Thyroid gland (tissue), 4 donors: ENCODE data around the gene RFX1. TPM values are rescaled to one million over a fixed set of nuclear protein-coding genes. Genes with fewer than 3 reads are reported as not detected.

Experiments used
- DNase-seq, 2 donors: peaks; one replicate each; pipeline ENCODE4 v3.0.0-alpha.2; 2019
- H3K27ac ChIP-seq, 3 donors: fragments of 200-600 bp; sonication (generic); 1 replicate in 2 of 3; 2 replicates in 1 of 3; pipeline ENCODE4 v1.5.1; 2016 to 2019; ENCODE audit warnings: mild to moderate bottlenecking in 1 of 3, moderate library complexity in 1 of 3
- H3K27me3 ChIP-seq: fragments of 200-600 bp; sonication (generic); one replicate; pipeline ENCODE4 v1.5.1; 2019
- H3K36me3 ChIP-seq, 2 donors: fragments of 200-600 bp; sonication (generic); one replicate each; pipeline ENCODE4 v1.5.1; 2016 to 2019
- H3K4me1 ChIP-seq, 2 donors: fragments of 200-600 bp; sonication (generic); one replicate each; pipeline ENCODE4 v1.5.1; 2017 to 2019
- H3K4me3 ChIP-seq, 3 donors: fragments of 200-600 bp; sonication (generic); replicated peaks in 1 of 3; 1 replicate in 2 of 3; 2 replicates in 1 of 3; pipeline ENCODE4 v1.5.1; 2016; ENCODE audit warnings: mild to moderate bottlenecking in 1 of 3
- H3K9me3 ChIP-seq: fragments of 200-600 bp; sonication (generic); one replicate; pipeline ENCODE4 v1.5.1; 2017
- CTCF ChIP-seq, 6 experiments: fragments of 200-600 bp in 3 of 6; fragments of 450-650 bp in 3 of 6; sonication (generic) in 3 of 6; IDR thresholded peaks; one replicate each; pipeline ENCODE4 v1.5.1; 2016 to 2019; ENCODE audit warnings: antibody characterized with exemption in 6 of 6, mild to moderate bottlenecking in 2 of 6, inconsistent platforms in 1 of 6, moderate library complexity in 1 of 6
- POLR2A ChIP-seq, 2 donors: fragments of 450-650 bp; IDR thresholded peaks; one replicate each; pipeline ENCODE4 v1.6.1; 2017; ENCODE audit warnings: antibody characterized with exemption in 2 of 2, mild to moderate bottlenecking in 2 of 2, moderate library complexity in 1 of 2
- WGBS, 2 donors: methylation state at CpG; one replicate each; pipeline ENCODE4 v1.1.5; 2017; 5-methylcytosine and 5-hydroxymethylcytosine counted together
- intact Hi-C: fragments of 100-400 bp; cut with DNase I; formaldehyde crosslinking; loops from one replicate; pipeline ENCODE4 v1.15.1; 2023
- total RNA-seq, 4 donors: library from RNA; depleted of rRNA; stranded (reverse); fragments of >200 nt; gene quantifications; one replicate each; pipeline ENCODE4 v1.2.3, GENCODE V29; 2016

RFX1 gene
- total RNA-seq: 1 to 10 TPM; 4.8 to 9.1 (median 9.1) TPM

GRCh38 chr19:14006085-14006765 is at the start of gene RFX1:
Gene RFX1 (minus strand): TSS chr19:14006320. CDS start chr19:13993843, 12,477 bp downstream.
- Histone ChIP-seq H3K4me1 (peaks cover 39 to 40% of the 10 kb centered on the region in 2 donors), H3K36me3 (no peaks in the 10 kb centered on the region), H3K4me3 (peak within 1 kb of the TSS; percentile 73 to 99 (median 77)), H3K27me3 (no peaks in the 10 kb centered on the region), H3K27ac (peak within 1 kb of the TSS; percentile 98 to 100 (median 100)), H3K9me3 (no peaks in the 10 kb centered on the region)
- peak; percentile 99 to 100 for DNase-seq
- TF ChIP-seq CTCF (IDR thresholded peaks at IDR 0.05): no peak
- TF ChIP-seq POLR2A (IDR thresholded peaks at IDR 0.05): no peak
- WGBS, 2 donors: 0 to 1% methylated on average over 27 to 39 of the region's 58 CpGs
- intact Hi-C loops: no loop called here

DNA sequence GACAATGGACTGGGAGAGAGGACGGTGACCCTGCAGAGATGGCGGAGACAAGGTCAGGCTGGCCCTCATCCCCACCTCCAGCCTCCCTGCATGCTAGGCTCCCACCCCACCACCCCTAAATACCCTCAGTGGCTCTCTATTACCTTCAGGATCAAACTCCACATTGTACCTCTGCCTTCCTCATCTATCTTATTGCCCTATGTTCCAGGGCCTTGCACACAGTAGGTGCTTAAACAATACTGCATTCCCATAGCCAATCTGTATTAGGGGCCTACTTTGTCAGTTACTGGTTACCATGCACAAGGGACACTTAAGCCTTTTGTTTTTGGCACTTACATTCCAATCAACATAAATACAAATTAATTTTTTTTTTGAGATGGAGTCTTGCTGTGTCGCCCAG is 49.3 kb upstream of the RFX1 start:
- H3K4me1 ChIP-seq: peaks cover 8 to 31% of the 10 kb centered on the region in 2 donors
- TF ChIP-seq CTCF (IDR thresholded peaks at IDR 0.05) (no peak), POLR2A (IDR thresholded peaks at IDR 0.05) (no peak)
- no peaks in the 10 kb centered on the region for H3K36me3 ChIP-seq
- no peaks in the 10 kb centered on the region for H3K27me3 ChIP-seq
- no peaks in the 10 kb centered on the region for H3K9me3 ChIP-seq
- no peak for DNase-seq
- intact Hi-C loops: no loop called here
- H3K27ac ChIP-seq: no peak overlapping the region
- 92 to 98% methylated on average over 3 of the region's 3 CpGs for WGBS, 2 donors
- H3K4me3 ChIP-seq: no peak overlapping the region

DNA sequence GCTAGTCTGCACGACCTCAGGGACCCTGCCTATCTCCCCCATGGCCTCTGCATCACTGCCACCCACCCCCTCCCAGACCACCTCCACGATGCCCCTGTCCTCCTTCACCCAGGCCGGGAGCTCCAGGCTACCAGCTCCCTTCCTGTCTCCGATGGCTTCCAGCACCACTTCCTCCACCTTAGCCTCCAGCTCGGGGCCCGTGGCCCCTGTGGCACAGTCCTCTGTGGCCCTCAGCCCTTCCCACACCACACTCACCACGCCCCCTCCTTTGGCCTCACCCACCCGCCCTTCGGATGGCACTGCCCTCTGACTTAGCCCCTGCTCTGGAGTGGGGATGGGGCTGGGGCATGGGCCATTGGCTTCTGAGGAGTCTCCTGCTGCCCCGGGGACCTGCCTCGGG is 48.6 kb upstream of the RFX1 start:
- no peak overlapping the region for H3K4me3 ChIP-seq
- DNase-seq: no peak
- TF ChIP-seq CTCF (IDR thresholded peaks at IDR 0.05) (no peak), POLR2A (IDR thresholded peaks at IDR 0.05) (no peak)
- H3K27me3 ChIP-seq: no peaks in the 10 kb centered on the region
- intact Hi-C loops: no loop called here
- H3K36me3 ChIP-seq: no peaks in the 10 kb centered on the region
- 68 to 73% methylated on average over 11 of the region's 11 CpGs for WGBS, 2 donors
- H3K9me3 ChIP-seq: no peaks in the 10 kb centered on the region
- H3K27ac ChIP-seq: no peak overlapping the region
- H3K4me1 ChIP-seq: peaks cover 5 to 24% of the 10 kb centered on the region in 2 donors

GRCh38 chr19:14054099-14054498 is 48.0 kb upstream of the RFX1 start:
- Histone ChIP-seq H3K9me3 (no peaks in the 10 kb centered on the region), H3K36me3 (no peaks in the 10 kb centered on the region), H3K4me3 (no peak overlapping the region), H3K27ac (no peak overlapping the region), H3K27me3 (no peaks in the 10 kb centered on the region), H3K4me1 (peaks cover 5 to 18% of the 10 kb centered on the region in 2 donors)
- intact Hi-C loops: no loop called here
- TF ChIP-seq POLR2A (IDR thresholded peaks at IDR 0.05) (no peak), CTCF (IDR thresholded peaks at IDR 0.05) (no peak)
- 86 to 92% methylated on average over 6 of the region's 6 CpGs for WGBS, 2 donors
- no peak for DNase-seq

GRCh38 chr19:14053500-14053899 is 47.4 kb upstream of the RFX1 start:
- Histone ChIP-seq H3K27me3 (no peaks in the 10 kb centered on the region), H3K4me1 (peaks cover 5 to 14% of the 10 kb centered on the region in 2 donors), H3K27ac (no peak overlapping the region), H3K4me3 (no peak overlapping the region), H3K9me3 (no peaks in the 10 kb centered on the region), H3K36me3 (no peaks in the 10 kb centered on the region)
- no peak for TF ChIP-seq POLR2A (IDR thresholded peaks at IDR 0.05)
- TF ChIP-seq CTCF (IDR thresholded peaks at IDR 0.05): no peak
- intact Hi-C loops: no loop called here
- no peak for DNase-seq
- WGBS, 2 donors: 93 to 94% methylated on average over 4 to 8 of the region's 11 CpGs
